Testis (tissue), 2 donors: ENCODE measurements around the gene YAE1.

Experiments
- POLR2A ChIP-seq: fragments of 450-650 bp; IDR thresholded peaks from one replicate; pipeline ENCODE4 v1.6.1; 2017; ENCODE audit warnings: antibody characterized with exemption, mild to moderate bottlenecking, moderate library complexity
- TF ChIP-seq, protein P1 (sequence below), 3 experiments: fragments of 450-650 bp in 2 of 3; fragments of 200-600 bp in 1 of 3; sonication (generic) in 1 of 3; IDR thresholded peaks; one replicate each; pipeline ENCODE4 v1.5.1; 2016 to 2019; ENCODE audit warnings: antibody characterized with exemption in 3 of 3, mild to moderate bottlenecking in 2 of 3, moderate library complexity in 1 of 3

DNA sequence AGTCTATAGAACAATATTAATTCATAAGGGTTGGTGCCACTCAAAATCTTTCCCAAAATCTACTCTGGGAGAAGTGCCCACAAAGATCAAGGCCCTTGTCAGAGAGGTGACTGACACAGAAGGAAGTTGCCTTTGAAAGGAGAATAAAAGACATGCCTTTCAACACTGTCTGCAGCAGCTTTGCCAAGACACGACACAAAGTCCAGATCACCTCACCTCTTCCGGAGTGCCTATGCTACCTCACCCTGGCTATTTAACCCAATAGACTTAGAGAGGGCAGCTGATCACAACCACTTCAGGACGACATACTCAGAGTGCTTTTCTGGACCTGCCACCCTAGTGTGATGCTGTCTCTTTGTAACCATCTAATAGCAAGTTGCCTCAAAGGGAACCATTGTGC lies 49.0 kb upstream of the YAE1 start:
- TF ChIP-seq, protein P1, sequence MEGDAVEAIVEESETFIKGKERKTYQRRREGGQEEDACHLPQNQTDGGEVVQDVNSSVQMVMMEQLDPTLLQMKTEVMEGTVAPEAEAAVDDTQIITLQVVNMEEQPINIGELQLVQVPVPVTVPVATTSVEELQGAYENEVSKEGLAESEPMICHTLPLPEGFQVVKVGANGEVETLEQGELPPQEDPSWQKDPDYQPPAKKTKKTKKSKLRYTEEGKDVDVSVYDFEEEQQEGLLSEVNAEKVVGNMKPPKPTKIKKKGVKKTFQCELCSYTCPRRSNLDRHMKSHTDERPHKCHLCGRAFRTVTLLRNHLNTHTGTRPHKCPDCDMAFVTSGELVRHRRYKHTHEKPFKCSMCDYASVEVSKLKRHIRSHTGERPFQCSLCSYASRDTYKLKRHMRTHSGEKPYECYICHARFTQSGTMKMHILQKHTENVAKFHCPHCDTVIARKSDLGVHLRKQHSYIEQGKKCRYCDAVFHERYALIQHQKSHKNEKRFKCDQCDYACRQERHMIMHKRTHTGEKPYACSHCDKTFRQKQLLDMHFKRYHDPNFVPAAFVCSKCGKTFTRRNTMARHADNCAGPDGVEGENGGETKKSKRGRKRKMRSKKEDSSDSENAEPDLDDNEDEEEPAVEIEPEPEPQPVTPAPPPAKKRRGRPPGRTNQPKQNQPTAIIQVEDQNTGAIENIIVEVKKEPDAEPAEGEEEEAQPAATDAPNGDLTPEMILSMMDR (IDR thresholded peaks at IDR 0.05), result no peak
- no peak for TF ChIP-seq POLR2A
